RWPE2 (cell line): ENCODE measurements around the gene WDR27.

Source experiments
- ATAC-seq: fragments of 200-7000 bp; cut with Tn5 transposase; 3 replicates; pipeline ENCODE4 v1.9.1; 2021; ENCODE audit warnings: low read depth
- DNase-seq: peaks from one replicate; pipeline ENCODE4 v3.0.0-alpha.2; 2020; ENCODE audit warnings: low spot score
- H3K27ac ChIP-seq: fragments of 450-650 bp; 2 replicates; pipeline ENCODE4 v1.5.1; 2017; ENCODE audit warnings: mild to moderate bottlenecking; ENCODE audit not compliant: poor library complexity, severe bottlenecking
- H3K27me3 ChIP-seq: fragments of 250-450 bp; sonication (Bioruptor Pico); 2 replicates; pipeline ENCODE4 v1.5.1; 2021; ENCODE audit warnings: mild to moderate bottlenecking, moderate library complexity; ENCODE audit not compliant: insufficient read depth, poor library complexity, severe bottlenecking
- H3K36me3 ChIP-seq: fragments of 250-450 bp; sonication (Bioruptor Pico); 2 replicates; pipeline ENCODE4 v1.5.1; 2020; ENCODE audit warnings: low read depth, mild to moderate bottlenecking, moderate library complexity
- H3K4me1 ChIP-seq: fragments of 250-450 bp; sonication (Bioruptor Pico); 2 replicates; pipeline ENCODE4 v1.5.1; 2021; ENCODE audit warnings: mild to moderate bottlenecking, moderate library complexity; ENCODE audit not compliant: insufficient read depth, poor library complexity, severe bottlenecking
- H3K4me3 ChIP-seq: fragments of 250-450 bp; sonication (Bioruptor Pico); 2 replicates; pipeline ENCODE4 v1.5.1; 2021; ENCODE audit warnings: mild to moderate bottlenecking, moderate library complexity; ENCODE audit not compliant: severe bottlenecking
- H3K9me3 ChIP-seq: fragments of 250-450 bp; sonication (Bioruptor Pico); 2 replicates; pipeline ENCODE4 v1.5.1; 2021; ENCODE audit warnings: mild to moderate bottlenecking, moderate library complexity; ENCODE audit not compliant: severe bottlenecking
- TF ChIP-seq, protein P1 (sequence below): fragments of 450-650 bp; IDR thresholded peaks from one replicate; pipeline ENCODE4 v1.5.1; 2017; ENCODE audit warnings: mild to moderate bottlenecking, moderate library complexity; ENCODE audit not compliant: poor library complexity, severe bottlenecking

The WDR27 gene

DNA sequence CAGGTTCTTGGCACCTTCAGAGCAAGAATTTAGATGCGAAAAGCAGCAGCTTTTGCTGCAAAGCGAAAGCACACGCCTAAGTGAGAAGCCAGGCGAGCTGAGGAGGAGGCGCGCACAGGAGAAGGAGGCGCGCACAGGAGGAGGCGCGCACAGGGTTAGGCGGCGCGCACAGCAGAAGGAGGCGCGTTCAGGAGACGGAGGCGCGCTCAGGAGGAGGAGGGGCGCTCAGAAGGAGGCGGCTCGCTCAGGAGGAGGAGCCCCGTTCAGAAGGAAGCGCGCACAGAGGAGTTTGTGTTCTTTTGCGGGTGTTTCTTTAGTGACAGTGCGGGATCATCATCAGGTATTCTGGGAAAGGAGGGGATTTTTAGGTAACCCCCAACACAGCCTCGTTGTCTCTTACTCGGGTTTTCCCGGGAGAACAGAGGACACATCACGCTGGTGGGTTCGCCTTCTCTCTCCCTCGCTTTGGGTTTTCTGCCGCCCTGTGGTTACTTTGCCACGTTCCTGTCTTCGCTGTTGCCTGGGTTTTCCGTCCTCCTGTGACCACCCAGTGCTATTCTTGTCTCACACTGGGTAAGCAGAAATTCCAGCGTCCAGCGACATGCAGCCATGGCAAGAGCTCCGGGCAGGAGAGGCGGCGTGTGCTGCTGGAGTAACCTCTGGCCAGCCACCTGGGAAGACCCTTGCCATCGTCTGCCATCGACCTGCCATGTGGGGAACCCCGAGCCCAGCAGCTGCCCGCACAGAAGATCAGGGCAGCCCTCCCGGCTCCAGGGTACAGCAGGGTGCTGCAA is 47.0 kb downstream of the WDR27 start:
- Histone ChIP-seq H3K4me3 (peak overlapping the region; percentile 37), H3K9me3 (no peaks in the 10 kb centered on the region), H3K36me3 (peaks cover 7% of the 10 kb centered on the region; the same call in 1 of the 2 replicates), H3K27ac (no peak overlapping the region), H3K27me3 (no peaks in the 10 kb centered on the region), H3K4me1 (no peaks in the 10 kb centered on the region)
- DNase-seq = no peak
- ATAC-seq = peak; percentile 93
- TF ChIP-seq, protein P1, sequence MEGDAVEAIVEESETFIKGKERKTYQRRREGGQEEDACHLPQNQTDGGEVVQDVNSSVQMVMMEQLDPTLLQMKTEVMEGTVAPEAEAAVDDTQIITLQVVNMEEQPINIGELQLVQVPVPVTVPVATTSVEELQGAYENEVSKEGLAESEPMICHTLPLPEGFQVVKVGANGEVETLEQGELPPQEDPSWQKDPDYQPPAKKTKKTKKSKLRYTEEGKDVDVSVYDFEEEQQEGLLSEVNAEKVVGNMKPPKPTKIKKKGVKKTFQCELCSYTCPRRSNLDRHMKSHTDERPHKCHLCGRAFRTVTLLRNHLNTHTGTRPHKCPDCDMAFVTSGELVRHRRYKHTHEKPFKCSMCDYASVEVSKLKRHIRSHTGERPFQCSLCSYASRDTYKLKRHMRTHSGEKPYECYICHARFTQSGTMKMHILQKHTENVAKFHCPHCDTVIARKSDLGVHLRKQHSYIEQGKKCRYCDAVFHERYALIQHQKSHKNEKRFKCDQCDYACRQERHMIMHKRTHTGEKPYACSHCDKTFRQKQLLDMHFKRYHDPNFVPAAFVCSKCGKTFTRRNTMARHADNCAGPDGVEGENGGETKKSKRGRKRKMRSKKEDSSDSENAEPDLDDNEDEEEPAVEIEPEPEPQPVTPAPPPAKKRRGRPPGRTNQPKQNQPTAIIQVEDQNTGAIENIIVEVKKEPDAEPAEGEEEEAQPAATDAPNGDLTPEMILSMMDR = peak; percentile 36

DNA sequence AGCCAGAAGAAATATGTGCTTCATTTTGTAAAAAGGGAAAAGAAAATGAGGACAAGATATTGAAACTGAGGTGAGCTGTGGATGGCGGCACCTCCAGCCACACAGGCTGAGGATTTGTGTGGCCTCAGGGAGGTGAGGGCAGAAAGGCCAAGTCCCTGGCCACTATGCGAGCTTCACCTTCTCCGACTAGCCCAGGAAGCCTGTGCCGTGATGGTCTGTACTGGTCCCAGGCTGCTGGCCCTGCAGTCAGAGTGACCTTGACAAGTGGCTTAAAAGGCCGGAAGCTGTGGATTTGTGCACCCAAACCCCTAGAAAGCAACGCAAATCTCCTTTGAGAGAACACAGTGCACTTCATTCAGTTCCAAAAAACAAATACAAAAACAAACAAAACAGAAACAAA is 48.1 kb downstream of the WDR27 start:
- no peak for ATAC-seq
- Histone ChIP-seq H3K4me3 (no peak overlapping the region), H3K27ac (no peak overlapping the region), H3K27me3 (no peaks in the 10 kb centered on the region), H3K4me1 (no peaks in the 10 kb centered on the region), H3K36me3 (no peaks in the 10 kb centered on the region), H3K9me3 (no peaks in the 10 kb centered on the region)
- TF ChIP-seq, protein P1 = no peak
- no peak for DNase-seq

DNA sequence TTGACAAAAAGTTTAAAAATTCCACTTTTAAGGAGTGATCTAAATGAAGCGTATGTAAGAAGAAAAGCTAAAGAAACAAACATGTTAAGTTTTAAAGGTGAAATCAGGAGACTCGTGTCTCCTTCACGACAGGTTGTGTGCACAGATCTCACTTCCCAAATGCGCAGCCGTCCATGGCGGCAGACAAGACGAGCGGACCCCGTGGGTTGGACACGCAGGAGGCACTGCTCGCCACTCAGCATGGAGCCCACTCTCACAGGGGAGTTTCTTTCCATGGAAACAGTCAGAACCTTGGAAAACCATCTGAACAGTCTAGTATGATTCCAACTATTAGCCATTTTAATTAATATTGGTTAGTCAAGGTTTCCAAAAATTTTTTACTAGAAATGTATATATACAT is 48.9 kb downstream of the WDR27 start:
- no peaks in the 10 kb centered on the region for H3K36me3 ChIP-seq
- no peak overlapping the region for H3K27ac ChIP-seq
- no peak for ATAC-seq
- TF ChIP-seq, protein P1 = no peak
- H3K9me3 ChIP-seq = no peaks in the 10 kb centered on the region
- no peaks in the 10 kb centered on the region for H3K27me3 ChIP-seq
- no peak for DNase-seq
- H3K4me3 ChIP-seq = no peak overlapping the region
- no peaks in the 10 kb centered on the region for H3K4me1 ChIP-seq

DNA sequence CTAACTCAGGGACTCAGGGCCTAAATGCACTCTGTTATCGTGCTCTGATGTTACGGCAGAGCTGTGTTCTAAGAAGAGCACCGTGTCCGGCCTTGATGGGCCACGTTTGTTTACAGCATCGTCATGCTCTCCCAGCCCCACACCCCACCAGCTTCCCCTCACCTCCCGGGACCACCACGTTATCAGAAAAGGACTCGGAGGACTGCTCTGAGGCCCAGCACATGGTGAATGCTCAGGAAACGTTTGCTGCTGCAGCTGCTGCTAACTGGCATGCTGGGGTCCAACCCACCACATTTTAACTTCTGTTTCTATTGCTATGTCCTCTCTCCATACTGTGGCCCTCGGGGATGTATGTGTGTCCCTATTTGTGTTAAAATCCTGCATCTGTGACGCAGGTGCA is 50.3 kb downstream of the WDR27 start:
- TF ChIP-seq, protein P1 = no peak
- DNase-seq (no peak), ATAC-seq (no peak)
- Histone ChIP-seq H3K36me3 (no peaks in the 10 kb centered on the region), H3K4me3 (no peak overlapping the region), H3K27me3 (no peaks in the 10 kb centered on the region), H3K4me1 (no peaks in the 10 kb centered on the region), H3K9me3 (no peaks in the 10 kb centered on the region), H3K27ac (no peak overlapping the region)

DNA sequence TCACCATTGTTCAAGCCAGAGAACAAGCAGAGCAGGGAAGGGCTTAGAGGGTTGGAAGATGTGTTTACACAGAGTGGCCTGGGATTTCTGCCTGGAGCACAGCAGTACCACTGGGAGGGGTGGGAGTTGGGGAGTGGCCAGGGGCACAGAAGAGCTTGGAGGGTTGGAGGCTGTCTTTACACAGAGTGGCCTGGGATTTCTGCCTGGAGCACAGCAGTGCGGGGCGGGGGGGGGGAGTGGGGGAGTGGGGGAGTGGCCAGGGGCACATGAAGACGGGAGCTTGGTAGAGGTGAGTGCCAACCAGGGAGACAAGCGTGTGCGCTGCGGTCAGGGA is 50.9 kb downstream of the WDR27 start:
- H3K27me3 ChIP-seq = no peaks in the 10 kb centered on the region
- H3K27ac ChIP-seq = no peak overlapping the region
- TF ChIP-seq, protein P1 = no peak
- DNase-seq (no peak), ATAC-seq (no peak)
- H3K4me1 ChIP-seq = no peaks in the 10 kb centered on the region
- H3K9me3 ChIP-seq = no peaks in the 10 kb centered on the region
- no peak overlapping the region for H3K4me3 ChIP-seq
- H3K36me3 ChIP-seq = no peaks in the 10 kb centered on the region
